Gastroesophageal sphincter (tissue), 3 donors: ENCODE results near the gene MAP3K4.

Source experiments
- CTCF ChIP-seq, 4 experiments: fragments of 200-600 bp in 2 of 4; fragments of 450-650 bp in 2 of 4; sonication (generic) in 1 of 4; IDR thresholded peaks; one replicate each; pipeline ENCODE4 v1.5.1; 2017 to 2019; ENCODE audit warnings: antibody characterized with exemption in 4 of 4, mild to moderate bottlenecking in 2 of 4, moderate library complexity in 2 of 4
- POLR2AphosphoS5 ChIP-seq: sonication (generic); formaldehyde crosslinking; IDR thresholded peaks from one replicate; pipeline ENCODE4 v1.6.1; 2017; ENCODE audit warnings: antibody characterized with exemption

DNA sequence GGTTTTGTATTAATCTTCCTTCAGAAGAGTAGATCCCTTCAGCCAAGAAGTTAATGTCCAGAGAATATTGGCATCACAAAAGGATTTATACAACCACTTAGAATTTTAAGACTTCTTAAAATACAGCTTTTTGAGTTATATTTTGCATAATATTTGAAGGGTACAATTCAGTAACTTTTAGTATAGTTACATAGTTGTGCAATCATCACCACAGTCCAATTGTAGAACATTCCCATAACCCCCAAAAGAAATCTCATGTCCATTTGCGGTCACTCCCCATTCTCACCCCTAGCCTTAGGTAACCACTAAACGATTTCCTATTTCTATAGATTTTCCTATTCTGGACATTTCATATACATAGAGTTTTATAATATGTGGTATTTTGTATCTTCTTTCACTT is 126.4 kb downstream of the MAP3K4 start:
- TF ChIP-seq CTCF (IDR thresholded peaks at IDR 0.05) (no peak), POLR2AphosphoS5 (no peak)
